ENCODE measurements around the gene KRT71.

KRT71 gene

DNA sequence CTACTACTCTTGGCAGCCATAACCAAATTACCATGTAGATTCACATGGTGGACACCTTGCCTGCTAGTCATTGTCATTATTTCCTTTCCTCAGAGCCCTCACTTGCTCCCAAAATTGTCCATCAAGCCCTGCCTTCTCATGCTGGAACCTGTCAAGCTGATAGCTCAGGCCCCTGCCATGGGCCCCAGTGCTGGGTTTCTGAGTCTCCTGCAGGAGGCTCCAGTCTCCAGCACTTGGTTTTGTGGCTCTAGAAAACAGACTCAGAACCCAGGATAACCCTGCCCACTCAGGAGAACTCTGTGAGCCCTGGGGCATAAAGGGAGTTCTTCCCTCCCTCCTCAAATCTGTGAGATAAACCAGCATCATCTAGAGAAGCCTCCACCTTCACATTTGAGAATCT, 10.8 kb downstream of the KRT71 start:
- TF ChIP-seq, protein P1, sequence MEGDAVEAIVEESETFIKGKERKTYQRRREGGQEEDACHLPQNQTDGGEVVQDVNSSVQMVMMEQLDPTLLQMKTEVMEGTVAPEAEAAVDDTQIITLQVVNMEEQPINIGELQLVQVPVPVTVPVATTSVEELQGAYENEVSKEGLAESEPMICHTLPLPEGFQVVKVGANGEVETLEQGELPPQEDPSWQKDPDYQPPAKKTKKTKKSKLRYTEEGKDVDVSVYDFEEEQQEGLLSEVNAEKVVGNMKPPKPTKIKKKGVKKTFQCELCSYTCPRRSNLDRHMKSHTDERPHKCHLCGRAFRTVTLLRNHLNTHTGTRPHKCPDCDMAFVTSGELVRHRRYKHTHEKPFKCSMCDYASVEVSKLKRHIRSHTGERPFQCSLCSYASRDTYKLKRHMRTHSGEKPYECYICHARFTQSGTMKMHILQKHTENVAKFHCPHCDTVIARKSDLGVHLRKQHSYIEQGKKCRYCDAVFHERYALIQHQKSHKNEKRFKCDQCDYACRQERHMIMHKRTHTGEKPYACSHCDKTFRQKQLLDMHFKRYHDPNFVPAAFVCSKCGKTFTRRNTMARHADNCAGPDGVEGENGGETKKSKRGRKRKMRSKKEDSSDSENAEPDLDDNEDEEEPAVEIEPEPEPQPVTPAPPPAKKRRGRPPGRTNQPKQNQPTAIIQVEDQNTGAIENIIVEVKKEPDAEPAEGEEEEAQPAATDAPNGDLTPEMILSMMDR (IDR thresholded peaks at IDR 0.05; ENCODE audit: low read depth, low read length, missing control alignments) = no peak
- Histone ChIP-seq H3K27ac (no peak overlapping the region), H3K4me3 (ENCODE audit: low read depth, low read length) (no peak overlapping the region), H3K36me3 (replicated peaks) (no peaks in the 10 kb centered on the region), H3K27me3 (replicated peaks) (no peaks in the 10 kb centered on the region)
- in situ Hi-C loops (cut with HindIII; ENCODE audit: low pct_ligation_motif_present, low sequenced_read_pairs) = no loop called here
- no peak for DNase-seq

DNA sequence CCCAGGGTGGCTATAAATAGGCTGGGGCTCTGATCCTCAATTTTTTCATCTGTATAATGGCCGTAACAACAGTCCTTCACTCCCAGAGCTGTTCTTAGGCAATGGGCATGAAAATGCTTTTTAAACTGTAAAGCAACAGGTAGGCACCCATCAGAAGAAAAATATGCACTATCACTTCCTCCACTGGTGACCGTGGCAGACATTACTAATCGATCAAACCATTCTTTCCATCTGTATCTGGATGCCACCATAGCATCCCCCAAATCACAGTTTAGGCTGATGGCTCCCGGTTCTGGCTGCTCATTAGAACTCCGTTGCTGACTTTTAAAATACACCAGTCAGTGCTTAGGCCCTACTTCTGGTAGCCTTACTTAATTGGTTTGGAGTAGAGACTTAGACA, 11.2 kb downstream of the KRT71 start:
- Histone ChIP-seq H3K36me3 (replicated peaks) (no peaks in the 10 kb centered on the region), H3K27ac (no peak overlapping the region), H3K4me3 (ENCODE audit: low read depth, low read length) (no peak overlapping the region), H3K27me3 (replicated peaks) (no peaks in the 10 kb centered on the region)
- TF ChIP-seq, protein P1 (IDR thresholded peaks at IDR 0.05; ENCODE audit: low read depth, low read length, missing control alignments) = no peak
- in situ Hi-C loops (cut with HindIII; ENCODE audit: low pct_ligation_motif_present, low sequenced_read_pairs) = no loop called here
- no peak for DNase-seq

DNA sequence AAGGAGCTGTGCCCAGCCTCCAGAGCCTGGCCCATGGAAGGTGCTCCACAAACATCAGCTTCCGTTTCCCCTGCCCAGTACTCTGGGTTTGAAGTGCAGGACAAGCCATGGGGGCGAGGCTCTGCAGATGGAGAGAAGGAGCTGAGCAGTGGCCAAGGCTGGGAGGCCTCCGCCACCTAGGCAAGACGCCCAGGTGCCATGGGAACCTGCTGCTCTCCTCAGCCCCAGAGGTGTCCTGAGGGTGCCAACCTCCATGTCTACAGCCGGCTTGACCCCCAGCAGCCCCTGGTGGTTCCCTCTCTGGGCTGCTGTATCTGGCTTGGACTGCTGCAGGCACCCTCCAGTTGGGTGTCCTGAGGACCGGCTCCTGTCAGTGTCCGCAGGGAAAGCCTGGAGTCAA, 12.4 kb downstream of the KRT71 start:
- no peak for DNase-seq
- in situ Hi-C loops (cut with HindIII; ENCODE audit: low pct_ligation_motif_present, low sequenced_read_pairs) = no loop called here
- Histone ChIP-seq H3K4me3 (ENCODE audit: low read depth, low read length) (no peak overlapping the region), H3K27me3 (replicated peaks) (no peaks in the 10 kb centered on the region), H3K27ac (no peak overlapping the region), H3K36me3 (replicated peaks) (no peaks in the 10 kb centered on the region)
- TF ChIP-seq, protein P1 (IDR thresholded peaks at IDR 0.05; ENCODE audit: low read depth, low read length, missing control alignments) = no peak

DNA sequence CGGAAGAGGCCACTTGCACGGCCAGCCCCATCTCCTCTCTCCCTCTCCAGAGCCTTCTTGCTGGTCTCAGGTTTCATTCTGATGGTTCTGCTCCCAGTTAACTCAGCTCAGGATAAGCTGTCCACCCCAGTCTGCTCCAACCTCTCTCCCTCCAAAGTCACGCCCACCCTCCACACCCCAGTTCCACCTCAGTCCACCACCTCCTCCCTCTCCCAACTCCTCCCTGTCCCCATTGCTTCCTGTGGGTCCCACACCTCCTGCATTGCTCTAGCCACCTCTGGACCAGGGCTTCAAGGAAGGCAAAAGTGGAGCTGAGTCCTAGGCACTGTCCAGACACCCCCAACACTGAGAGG, 13.1 kb downstream of the KRT71 start:
- Histone ChIP-seq H3K27me3 (replicated peaks) (no peaks in the 10 kb centered on the region), H3K27ac (no peak overlapping the region), H3K36me3 (replicated peaks) (no peaks in the 10 kb centered on the region), H3K4me3 (ENCODE audit: low read depth, low read length) (no peak overlapping the region)
- DNase-seq = no peak
- in situ Hi-C loops (cut with HindIII; ENCODE audit: low pct_ligation_motif_present, low sequenced_read_pairs) = no loop called here
- TF ChIP-seq, protein P1 (IDR thresholded peaks at IDR 0.05; ENCODE audit: low read depth, low read length, missing control alignments) = no peak

DNA sequence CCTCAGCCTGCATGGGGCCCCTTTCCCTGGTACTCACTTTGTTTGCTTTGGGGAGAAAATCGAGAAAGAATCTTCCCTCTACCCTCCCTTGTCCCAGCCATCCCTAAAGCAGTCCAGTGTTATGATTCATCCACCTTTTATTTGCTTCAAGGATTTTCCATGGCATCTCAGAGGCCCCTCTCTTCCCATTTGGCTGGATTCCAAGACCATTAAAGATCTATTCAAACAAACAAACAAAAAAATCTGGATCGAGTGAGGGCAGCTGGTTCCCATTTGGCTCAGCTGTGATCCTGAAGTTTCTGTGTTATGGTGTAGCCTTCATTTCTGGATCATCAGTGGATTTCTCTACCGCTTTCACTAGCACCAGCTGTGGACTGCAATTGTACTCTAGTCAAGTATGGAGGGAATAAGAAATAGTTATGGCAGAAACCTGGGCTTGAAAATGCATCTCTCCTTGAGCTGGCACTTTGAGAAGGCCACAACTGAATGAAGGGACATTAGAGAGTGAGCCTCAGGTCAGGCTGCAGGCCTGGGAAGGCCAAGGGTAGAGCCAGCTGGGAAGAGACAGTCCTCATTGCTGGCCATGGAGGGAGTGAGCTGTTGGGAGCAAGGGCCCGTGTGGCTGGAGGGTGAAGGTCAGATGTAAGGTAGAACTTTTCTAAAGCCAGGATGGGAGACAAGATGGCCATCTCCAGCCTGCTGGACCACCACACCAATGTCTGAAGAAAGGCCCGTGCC, 13.7 kb downstream of the KRT71 start:
- no peak for DNase-seq
- TF ChIP-seq, protein P1 (IDR thresholded peaks at IDR 0.05; ENCODE audit: low read depth, low read length, missing control alignments) = no peak
- Histone ChIP-seq H3K4me3 (ENCODE audit: low read depth, low read length) (no peak overlapping the region), H3K27me3 (replicated peaks) (no peaks in the 10 kb centered on the region), H3K36me3 (replicated peaks) (no peaks in the 10 kb centered on the region), H3K27ac (no peak overlapping the region)
- in situ Hi-C loops (cut with HindIII; ENCODE audit: low pct_ligation_motif_present, low sequenced_read_pairs) = no loop called here

DNA sequence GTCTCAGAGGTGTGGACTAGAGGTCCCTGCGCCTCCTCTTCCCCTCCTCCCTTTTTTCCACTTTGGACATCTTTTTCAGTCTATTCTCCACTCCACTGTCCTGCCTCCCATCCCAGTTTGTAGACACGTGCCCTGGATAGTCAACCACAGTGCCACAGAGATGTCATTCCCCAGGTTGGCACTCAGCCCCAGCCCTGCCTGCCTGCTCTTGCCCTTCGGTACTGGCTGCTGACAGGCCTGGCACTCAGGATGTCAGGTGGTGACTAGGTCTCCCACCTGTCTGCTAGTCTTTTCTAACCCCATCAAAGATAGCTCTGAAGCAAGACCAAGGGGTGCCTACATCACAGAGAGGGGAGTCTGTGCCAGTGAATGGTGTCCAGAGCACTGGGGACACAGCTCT, 15.8 kb downstream of the KRT71 start:
- no peak for DNase-seq

More for the DNA sequence above, 15.8 kb downstream of the KRT71 start:
- Histone ChIP-seq H3K27ac (no peak overlapping the region), H3K36me3 (replicated peaks) (no peaks in the 10 kb centered on the region), H3K4me3 (ENCODE audit: low read depth, low read length) (no peak overlapping the region), H3K27me3 (replicated peaks) (no peaks in the 10 kb centered on the region)
- TF ChIP-seq, protein P1 (IDR thresholded peaks at IDR 0.05; ENCODE audit: low read depth, low read length, missing control alignments) = no peak
- in situ Hi-C loops (cut with HindIII; ENCODE audit: low pct_ligation_motif_present, low sequenced_read_pairs) = no loop called here
